AG10803 (cell line): Measurements from ENCODE around the gene MYOZ3.

Experiments used
- DNase-seq: peaks from one replicate; pipeline ENCODE4 v3.0.0; 2010; ENCODE audit warnings: low read depth
- H3K4me3 ChIP-seq: 2 replicates; pipeline ENCODE4 v1.5.1; 2011; ENCODE audit warnings: mild to moderate bottlenecking, low read length, control low read depth
- TF ChIP-seq, protein P1 (sequence below): conservative IDR thresholded peaks from 2 replicates; pipeline ENCODE4 v1.5.1; 2011; ENCODE audit warnings: mild to moderate bottlenecking, low read length, control low read depth, inconsistent platforms

The MYOZ3 gene

DNA sequence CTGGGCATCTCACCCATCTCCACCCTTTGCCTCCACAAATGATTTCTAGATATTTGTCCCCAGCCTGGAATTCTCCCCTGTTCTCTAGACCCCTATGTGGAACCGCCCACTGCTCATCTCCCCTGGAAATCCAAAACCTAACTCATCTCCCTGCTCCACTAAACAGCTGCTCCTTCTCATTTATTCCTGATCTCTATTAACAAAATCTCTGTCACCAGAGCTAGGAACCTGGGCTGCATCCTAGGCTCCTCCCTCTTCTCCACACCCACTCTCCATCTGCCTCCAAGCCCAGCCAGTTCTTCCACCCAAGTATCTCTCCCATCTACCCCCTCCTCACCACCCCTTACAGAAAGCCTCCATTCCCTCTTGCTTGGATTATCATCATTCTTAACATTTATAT is 44.5 kb upstream of the MYOZ3 start:
- H3K4me3 ChIP-seq, result no peak overlapping the region
- TF ChIP-seq, protein P1, sequence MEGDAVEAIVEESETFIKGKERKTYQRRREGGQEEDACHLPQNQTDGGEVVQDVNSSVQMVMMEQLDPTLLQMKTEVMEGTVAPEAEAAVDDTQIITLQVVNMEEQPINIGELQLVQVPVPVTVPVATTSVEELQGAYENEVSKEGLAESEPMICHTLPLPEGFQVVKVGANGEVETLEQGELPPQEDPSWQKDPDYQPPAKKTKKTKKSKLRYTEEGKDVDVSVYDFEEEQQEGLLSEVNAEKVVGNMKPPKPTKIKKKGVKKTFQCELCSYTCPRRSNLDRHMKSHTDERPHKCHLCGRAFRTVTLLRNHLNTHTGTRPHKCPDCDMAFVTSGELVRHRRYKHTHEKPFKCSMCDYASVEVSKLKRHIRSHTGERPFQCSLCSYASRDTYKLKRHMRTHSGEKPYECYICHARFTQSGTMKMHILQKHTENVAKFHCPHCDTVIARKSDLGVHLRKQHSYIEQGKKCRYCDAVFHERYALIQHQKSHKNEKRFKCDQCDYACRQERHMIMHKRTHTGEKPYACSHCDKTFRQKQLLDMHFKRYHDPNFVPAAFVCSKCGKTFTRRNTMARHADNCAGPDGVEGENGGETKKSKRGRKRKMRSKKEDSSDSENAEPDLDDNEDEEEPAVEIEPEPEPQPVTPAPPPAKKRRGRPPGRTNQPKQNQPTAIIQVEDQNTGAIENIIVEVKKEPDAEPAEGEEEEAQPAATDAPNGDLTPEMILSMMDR, result no peak
- no peak for DNase-seq

DNA sequence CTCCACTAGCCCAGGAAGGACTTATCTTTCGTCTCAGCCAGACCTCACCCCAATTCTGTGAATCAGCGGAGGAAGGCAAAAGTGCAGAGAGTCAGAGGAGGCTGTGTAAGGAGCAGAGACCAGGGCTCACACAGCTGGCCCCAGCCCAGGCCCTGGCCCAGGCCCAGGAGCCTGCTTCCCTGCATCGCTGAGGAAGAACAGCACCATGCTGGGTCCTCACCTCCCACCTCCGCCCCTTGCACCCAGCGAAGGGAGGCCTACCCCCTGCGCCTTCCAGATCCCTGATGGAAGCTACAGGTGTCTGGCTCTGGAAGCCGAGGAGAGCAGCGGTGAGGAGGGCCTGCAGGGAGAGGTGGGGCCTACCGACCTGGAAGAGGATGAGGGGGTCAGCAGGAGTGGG is 42.9 kb upstream of the MYOZ3 start:
- no peak overlapping the region for H3K4me3 ChIP-seq
- DNase-seq, result no peak
- TF ChIP-seq, protein P1, result no peak

DNA sequence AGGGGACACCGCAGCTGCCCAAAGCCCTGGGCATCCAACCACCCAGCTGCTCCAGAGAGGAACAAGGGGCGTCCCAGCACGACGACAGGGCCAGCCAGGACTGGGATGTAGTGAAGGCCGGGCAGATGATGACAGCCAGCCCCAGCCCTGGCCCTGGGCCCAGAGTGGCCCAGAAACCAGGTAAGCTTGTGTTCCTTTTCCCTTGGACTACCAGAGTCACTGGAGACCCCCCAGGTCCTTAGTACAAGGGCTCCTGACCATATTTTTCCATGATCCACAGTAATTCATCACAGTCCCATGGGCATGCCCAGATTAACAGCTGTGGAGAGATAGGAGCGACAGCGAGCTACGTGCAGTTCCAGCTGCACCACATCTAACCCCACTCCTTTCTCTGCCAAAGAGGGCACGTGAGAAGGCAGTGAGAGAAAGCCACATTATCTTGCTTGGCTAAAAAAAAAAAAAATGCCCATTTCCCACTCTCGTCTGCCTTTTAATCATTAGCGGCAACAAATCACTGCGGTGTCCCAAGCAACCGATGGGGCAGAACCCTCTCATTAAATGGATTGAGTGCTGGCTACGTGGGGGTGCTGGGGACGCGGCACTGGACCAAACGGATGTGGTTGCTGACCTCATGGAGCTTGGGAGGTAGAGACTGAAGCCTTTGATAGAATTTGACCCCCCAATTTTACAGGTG is 42.3 kb upstream of the MYOZ3 start:
- no peak overlapping the region for H3K4me3 ChIP-seq
- peak; percentile 36 for DNase-seq
- TF ChIP-seq, protein P1, result no peak

DNA sequence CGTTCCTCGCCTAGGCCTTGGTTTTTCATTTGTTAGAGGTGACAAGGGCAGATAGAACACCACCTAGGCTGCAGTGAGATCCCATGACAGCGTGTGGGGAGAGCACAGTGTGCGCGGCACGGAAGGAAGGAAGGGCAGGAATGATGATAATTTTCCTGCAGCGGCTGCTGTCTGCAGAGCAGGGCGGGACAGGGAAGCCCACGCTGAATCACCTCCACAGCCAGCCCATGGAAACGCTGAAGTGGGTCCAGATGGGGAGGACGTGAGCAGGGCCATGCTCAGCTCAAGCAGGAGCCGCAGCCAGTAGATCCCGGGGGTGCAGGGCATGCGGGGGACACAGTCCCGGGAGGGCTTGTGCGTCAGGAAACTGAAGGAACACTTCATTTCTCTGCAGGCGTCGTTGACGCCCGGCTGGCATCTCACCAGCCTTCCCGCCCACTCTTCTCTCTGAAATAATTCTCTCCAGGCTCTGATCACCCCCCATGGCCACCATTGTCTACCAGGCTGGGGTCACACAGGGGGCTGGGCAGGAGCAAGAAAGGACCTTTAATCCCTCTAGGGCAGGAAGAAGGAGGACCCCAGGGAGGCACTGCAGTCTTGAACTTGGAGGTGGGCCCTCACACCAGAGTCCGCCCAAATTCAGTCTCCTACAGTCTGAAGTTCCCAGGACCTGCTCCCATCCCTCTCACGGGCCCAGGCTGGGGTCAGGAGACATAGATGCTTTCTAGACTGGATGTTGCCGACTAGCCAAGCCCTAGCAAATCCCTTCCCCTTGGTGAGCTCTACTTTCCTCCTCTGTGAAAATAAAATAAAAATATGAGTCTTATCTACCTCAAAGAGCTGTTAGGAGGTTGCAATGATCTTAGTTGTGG is 41.5 kb upstream of the MYOZ3 start:
- TF ChIP-seq, protein P1, result no peak
- peak; percentile 76 for DNase-seq

DNA sequence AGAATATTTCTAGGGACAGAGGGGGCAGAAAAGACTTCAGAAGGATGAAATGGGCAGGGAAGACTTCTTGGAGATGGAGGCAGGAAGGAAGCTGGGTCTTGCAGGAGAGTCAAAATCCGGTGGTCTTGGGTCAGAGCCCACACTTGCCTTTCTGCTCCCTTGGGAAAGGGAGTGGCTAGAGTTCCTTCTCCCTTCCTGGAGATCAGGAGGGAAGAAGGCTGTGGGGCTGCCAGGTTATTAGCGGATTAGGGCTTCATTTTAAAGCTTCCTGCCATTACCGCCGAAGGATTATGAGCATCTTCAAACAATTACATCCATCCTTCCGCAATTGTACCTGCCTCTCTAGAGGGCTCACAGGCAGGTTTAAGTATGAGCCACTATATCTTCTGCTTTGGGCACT is 39.8 kb upstream of the MYOZ3 start:
- DNase-seq, result no peak
- H3K4me3 ChIP-seq, result no peak overlapping the region
- TF ChIP-seq, protein P1, result no peak

More for the DNA sequence above, 41.5 kb upstream of the MYOZ3 start:
- H3K4me3 ChIP-seq, result no peak overlapping the region

DNA sequence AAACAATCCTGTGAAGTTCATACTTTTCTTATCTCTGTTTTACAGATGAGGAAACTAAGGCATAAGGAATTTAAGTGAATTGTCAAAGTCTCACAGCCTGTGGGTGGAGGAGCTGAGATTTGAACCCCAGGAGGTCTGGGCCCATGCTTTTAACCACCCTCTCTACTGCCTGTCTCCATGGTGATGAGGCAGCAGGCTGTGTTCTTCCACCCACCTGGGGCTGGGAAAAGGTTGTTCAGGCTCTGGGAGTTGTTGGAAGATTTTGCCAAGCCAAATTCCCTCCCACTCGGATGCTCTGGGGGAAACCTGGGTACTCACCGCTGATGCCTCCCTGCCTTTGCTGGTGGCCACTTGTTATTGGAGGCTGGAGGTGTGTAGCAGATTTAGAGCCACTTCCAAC is 38.9 kb upstream of the MYOZ3 start:
- H3K4me3 ChIP-seq, result no peak overlapping the region
- DNase-seq, result no peak

More for the DNA sequence above, 38.9 kb upstream of the MYOZ3 start:
- TF ChIP-seq, protein P1, result no peak
